SH-SY5Y (cell line): ENCODE data around the gene CDH4.

ENCODE experiments used
- GATA2 ChIP-seq: IDR thresholded peaks from 2 replicates; pipeline ENCODE4 v1.6.1; 2011; ENCODE audit warnings: mild to moderate bottlenecking, low read depth, low read length
- GATA3 ChIP-seq: IDR thresholded peaks from 2 replicates; pipeline ENCODE4 v1.6.1; 2011; ENCODE audit warnings: low read depth, mild to moderate bottlenecking, low read length, moderate library complexity

GRCh38 chr20:61380545-61380915 lies 128.5 kb downstream of the CDH4 start:
- TF ChIP-seq GATA2, result no peak
- TF ChIP-seq GATA3, result no peak
